Superior temporal gyrus (tissue), 1 donor: ENCODE data around the gene CD302.
"Not testable (repeated sequence)": the region's sequence is repeated elsewhere in the genome, so short reads cannot be mapped to it uniquely, and the experiment has no call there.

Source experiments
- DNase-seq: peaks from one replicate; pipeline ENCODE4 v3.0.0-alpha.2; 2016; ENCODE audit errors: extremely low spot score

CD302 gene

DNA sequence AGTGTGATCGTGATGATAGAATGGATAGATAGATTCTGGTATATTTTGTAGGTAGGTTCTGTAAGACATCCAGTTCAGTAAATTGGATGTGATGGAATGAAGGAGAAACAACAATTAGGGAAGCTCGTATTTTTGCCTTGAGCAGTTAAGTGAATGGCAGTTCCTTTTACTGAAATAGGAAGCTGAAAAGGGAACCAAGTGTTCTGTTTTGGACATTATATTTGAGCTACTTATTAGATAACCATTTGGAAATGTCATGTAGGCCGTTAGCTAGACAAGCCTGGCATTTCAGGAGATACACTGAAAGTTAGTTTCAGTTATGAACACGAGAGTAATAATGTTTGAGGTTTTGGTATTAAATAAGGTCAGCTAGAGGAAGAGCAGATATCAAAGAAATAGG lies 44.2 kb downstream of the CD302 start:
- DNase-seq, result no peak

DNA sequence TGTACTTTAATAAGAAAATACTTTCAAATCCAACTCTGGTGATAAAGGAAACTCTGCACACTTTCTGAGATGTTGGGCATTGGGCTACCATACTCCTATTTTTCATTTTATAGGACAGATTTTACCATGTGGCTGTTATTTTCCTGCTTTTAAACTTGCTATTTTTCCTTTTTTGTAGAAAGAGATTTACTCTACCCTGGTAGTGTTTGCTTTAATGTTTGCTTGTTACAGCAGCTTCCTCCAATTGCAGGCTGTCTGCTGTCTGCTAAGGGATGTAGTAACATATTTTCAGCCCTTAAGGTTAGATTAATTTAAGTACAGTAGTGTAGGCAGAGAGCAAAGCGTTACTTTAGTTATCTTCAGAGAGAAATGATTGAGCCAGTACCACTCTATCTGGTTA lies 47.1 kb downstream of the CD302 start:
- no peak for DNase-seq

DNA sequence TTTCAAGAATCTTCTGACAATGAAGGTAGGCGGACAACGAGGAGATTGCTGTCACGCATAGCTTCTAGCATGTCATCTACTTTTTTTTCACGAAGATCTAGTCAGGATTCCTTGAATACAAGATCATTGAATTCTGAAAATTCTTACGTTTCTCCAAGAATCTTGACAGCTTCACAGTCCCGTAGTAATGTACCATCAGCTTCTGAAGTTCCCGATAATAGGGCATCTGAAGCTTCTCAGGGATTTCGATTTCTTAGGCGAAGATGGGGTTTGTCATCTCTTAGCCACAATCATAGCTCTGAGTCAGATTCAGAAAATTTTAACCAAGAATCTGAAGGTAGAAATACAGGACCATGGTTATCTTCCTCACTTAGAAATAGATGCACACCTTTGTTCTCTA lies 49.9 kb downstream of the CD302 start:
- DNase-seq, result no peak

DNA sequence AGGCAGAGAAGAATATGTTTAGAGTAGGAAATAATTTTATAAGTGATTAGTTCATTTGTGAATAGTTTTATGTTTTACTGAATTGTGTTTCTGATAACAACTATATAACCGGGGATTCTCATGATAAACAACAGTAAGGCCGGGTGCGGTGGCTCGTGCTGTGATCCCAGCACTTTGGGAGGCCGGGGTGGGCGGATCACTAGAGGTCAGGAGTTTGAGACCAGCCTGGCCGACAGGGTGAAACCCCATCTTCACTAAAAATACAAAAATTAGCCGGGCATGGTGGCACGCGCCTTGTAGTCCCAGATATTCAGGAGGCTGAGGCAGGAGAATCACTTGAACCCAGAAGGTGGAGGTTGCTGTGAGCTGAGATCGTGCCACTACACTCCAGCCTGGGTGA lies 52.8 kb downstream of the CD302 start:
- not testable (repeated sequence) for DNase-seq

DNA sequence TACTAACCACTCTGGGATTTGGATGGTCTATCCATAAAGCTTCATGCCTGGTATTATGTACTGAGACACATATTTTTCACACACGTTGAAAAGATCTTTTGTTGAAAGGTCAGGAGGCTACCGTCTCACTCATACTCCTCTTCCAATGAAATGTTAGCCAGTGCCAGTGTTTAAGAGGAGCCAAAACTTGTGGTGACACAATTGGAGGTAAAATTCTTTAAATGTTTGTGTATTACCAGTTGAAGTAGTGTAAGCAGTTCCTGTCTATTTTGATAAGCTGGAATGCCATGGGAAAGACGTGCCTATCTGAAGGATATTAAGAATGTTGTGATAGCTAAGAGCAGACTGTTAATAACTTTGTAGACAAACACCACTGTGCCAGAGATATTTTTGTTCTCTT lies 53.6 kb downstream of the CD302 start:
- no peak for DNase-seq

DNA sequence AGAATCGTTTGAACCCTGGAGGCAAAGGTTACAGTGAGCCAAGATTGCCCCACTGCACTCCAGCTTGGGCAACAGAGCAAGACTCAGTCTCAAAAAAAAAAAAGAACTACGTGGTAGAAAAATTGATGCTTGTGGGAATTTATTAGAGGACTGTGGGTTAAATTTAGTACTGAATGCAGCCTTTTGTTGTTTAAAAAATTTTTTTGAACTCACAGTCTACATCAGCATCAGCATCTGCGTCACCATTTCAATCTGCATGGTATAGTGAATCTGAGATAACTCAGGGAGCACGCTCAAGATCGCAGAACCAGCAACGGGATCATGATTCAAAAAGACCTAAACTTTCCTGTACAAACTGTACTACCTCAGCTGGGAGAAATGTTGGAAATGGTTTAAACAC lies 55.2 kb downstream of the CD302 start:
- no peak for DNase-seq

DNA sequence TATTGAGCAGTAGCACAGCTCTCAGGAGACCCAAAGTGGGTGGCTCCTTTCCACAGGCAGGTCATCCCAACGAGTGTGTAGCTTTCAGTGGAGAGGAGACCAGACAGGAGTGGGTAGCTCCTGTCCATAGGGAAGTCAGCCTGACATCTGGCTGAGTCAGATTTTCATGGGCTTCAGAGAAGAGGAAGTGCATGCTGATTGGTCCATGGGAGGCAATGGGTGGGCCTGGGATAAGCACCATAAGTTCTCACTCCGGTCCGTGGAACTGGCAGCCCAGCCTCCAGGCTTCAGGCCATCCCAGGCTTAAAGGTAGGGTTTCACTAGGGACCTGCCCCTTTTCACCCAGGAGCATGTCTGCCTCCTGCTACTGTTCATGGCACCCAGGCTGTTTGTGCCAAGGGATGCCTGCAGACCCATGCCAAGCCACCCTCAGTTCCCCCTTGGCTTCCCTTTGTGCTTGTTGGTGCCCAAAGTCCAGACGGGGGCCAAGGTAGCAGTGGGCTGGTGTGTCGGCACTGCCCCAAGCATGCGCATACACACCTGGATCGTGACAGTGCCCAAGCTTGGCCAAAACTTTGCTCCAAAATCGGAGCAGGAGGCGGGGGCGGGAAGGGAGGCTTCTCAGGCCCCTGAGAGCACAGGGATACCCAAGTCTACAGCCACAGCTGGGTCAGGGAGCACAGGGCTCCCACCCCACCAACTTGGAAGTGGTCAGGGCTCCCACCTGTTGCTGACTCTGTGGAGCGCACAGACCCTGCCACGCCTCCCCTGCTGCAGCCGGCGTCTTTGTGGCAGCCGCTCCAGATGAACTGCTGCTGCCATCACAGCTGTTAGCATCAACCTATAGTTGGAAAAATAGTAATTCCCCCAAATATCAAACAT lies 59.3 kb downstream of the CD302 start:
- no peak for DNase-seq

DNA sequence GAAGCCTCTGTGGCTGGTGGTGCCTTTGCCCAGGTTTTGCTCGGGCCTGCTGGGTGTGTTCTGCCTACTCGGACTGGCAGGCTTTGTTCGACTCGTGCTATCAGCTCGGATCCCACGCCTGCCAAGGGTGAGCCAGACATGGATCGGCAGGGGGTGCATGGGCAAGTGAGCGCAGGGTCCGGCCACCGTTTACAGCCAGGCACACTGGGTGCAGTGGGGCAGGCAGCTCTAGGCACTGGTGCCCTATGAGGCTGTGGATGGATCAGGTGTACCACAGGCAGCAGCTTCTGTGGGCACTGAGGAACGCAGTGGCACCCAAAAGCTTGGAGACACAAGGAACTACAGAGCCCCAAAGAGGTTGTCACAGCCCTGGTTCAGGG lies 60.1 kb downstream of the CD302 start:
- DNase-seq, result no peak

DNA sequence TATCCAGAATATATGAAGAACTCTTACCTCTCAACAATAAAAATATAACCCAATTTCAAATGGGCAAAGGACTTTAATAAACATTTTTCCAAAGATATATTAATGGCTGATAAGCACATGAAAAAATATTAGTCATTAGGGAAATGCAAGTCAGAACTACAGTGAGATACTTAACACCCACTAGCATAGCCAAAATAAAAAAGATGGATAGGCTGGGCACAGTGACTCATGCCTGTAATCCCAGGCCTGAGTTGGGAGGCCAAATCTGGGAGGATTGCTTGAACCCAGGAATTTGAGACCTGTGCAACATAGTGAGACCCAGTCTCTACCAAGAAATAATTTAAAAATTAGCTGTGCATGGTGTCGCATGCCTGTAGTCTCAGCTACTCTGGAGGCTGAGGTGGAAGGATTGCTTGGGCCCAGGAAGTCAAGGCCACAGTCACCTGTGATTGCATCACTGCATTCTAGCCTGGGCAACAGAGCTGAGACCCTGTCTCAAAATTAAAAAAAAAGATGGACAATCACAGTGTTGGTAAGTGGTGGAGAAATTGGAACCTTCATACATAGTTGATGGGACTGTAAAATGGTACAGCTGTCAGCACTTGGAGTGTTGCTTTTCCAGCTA lies 60.6 kb downstream of the CD302 start:
- no peak for DNase-seq

DNA sequence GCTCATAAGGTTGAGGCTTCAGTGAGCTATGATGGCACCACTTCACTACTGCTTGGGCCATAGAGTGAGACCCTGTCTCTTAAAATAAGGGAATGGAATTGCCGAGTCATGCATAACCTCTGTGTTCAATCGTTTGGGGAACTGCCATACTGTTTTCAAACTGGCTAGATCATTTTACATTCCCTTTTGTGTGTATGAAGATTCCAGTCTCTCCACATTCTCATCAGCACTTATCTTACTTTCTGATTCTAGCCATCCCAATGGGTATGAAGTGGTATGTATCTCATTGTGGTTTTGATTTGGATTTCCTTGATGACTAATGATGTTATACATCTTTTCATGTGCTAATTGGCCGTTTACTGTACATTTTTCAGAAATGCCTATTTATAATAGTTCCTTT lies 62.0 kb downstream of the CD302 start:
- DNase-seq, result no peak

DNA sequence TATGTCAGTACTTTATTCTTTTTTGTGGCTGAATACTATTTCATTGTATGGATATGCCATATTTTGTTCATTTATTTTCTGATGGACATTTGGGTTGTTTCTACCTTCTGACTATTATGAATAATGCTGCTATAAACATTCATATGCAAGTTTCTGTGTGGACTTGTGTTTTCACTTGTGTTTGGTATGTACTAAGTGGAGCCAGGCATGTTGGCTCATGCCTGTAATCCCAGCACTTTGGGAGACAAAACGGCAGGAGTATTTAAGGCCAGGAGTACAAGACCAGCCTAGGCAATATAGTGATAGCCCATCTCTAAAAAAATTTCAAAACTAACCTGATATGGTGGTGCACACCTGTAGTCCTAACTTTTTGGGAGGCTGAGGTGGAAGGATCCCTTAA lies 62.4 kb downstream of the CD302 start:
- DNase-seq, result no peak

DNA sequence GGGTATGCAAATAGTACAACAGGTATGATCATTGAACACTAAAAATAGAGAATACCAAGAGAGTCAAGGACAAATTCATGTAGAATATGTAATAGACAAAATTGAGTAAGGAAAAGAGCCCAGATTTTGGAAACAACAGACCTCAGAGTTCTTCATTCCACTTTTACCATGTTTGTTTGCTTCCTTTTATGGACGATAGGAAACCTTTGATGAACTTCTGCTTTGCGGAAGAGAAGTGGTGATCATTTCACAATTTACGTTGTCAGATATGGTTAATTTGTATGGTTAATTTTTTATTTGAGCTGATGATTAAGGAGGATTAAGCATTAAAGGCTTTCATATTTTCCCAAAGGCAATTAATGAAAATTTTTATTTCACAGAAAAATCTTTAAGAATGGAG lies 69.4 kb downstream of the CD302 start:
- no peak for DNase-seq

DNA sequence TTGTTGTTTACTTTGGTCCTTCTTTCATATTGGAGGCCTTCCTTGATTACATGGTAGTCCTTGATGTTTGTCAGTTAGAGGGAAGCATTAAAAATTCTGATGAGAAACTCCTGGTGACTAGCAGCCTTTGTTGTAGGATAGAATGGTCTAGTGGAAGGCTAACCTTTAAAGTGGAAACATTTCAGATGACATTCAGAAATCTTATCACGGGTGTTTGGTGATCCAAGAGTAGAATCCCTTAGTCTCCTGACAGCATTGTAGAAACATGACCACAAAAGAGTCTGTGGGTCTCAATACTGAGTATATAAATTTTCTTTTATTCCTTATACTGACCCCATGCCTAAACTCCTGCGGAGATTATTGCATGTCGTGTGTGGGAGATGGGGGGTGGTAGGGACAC lies 72.3 kb downstream of the CD302 start:
- no peak for DNase-seq

DNA sequence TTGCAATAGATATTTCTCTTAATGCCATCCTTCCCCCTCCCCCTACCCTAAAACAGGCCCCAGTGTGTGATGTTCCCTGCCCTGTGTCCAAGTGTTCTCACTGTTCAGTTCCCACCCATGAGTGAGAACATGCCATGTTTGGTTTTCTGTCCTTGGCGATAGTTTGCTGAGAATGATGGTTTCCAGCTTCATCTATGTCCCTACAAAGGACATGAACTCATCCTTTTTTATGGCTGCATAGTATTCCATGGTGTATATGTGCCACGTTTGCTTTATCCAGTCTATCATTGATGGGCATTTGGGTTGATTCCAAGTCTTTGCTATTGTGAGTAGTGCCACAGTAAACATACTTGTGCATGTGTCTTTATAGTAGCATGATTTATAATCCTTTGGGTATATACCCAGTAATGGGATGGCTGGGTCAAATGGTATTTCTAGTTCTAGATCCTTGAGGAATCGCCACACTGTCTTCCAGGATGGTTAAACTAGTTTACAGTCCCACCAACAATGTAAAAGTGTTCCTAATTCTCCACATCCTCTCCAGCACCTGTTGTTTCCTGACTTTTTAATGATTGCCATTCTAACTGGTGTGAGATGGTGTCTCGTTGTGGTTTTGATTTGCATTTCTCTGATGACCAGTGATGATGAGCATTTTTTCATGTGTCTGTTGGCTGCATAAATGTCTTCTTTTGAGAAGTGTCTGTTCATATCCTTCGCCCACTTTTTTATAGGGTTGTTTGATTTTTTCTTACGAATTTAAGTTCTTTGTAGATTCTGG lies 73.0 kb downstream of the CD302 start:
- DNase-seq, result not testable (repeated sequence)

DNA sequence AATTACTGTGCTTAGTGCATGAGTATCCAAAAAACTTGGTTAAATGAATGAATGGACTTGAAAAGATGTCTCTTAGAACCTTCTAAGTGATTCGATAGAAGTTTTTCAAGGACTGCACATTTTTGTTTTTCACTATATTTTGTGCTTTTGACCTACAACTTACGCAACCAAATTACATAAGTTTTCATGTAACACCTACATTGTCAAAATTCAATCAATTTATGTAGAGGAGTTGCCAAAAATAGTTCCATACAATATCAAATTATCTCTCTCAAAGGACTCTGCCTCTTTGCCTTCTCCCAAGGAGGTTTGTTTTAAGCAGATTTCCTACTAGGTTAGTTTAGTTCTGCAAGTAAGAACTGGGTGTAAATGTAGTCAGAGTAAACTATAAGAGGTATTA lies 75.4 kb downstream of the CD302 start:
- DNase-seq, result no peak

DNA sequence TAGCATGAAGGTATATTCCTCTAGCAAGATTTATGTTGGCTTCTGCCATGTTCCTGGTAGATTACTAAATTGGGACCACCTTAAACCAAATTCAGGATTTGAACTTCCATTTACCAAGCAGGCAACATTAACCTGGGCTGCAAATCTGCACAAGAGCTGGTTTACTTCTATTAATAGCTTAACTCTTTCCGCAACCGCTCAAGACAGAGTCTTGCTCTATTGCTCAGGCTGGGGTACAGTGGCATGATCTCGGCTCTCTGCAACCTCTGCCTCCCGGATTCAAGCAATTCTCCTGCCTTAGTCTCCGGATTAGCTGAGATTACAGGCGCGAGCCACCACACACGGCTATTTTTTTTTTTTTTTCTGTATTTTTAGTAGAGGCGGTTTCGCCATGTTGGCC lies 77.3 kb downstream of the CD302 start:
- no peak for DNase-seq
